CD14-positive monocyte (primary cell): ENCODE results near the gene GUCY2F. TPM values are rescaled to one million over a fixed set of nuclear protein-coding genes. Genes with fewer than 3 reads are reported as not detected.

ENCODE experiments used
- DNase-seq, 3 donors: peaks; one replicate each; pipeline ENCODE4 v3.0.0-alpha.2; 2011 to 2022
- H2AFZ ChIP-seq: 2 replicates; pipeline ENCODE4 v1.6.0; 2012; ENCODE audit warnings: mild to moderate bottlenecking, low read depth, low read length, inconsistent platforms; ENCODE audit not compliant: insufficient read depth, poor library complexity, severe bottlenecking
- H3K27ac ChIP-seq, 2 donors: 1 replicate in 1 of 2; 2 replicates in 1 of 2; pipeline ENCODE4 v1.5.1; 2012 to 2013; ENCODE audit warnings: low read length in 2 of 2, control low read depth in 1 of 2, inconsistent platforms in 1 of 2, low read depth in 1 of 2, mild to moderate bottlenecking in 1 of 2
- H3K27me3 ChIP-seq, 2 donors: one replicate each; pipeline versions ENCODE4 v1.6.0 to v1.6.1; 2011 to 2013; ENCODE audit warnings: low read length in 2 of 2; ENCODE audit not compliant: control insufficient read depth in 2 of 2, insufficient read depth in 2 of 2
- H3K36me3 ChIP-seq, 2 donors: replicated peaks in 1 of 2; 1 replicate in 1 of 2; 2 replicates in 1 of 2; pipeline versions ENCODE4 v1.5.1 to v1.6.1; 2012 to 2013; ENCODE audit warnings: low read length in 2 of 2, control low read depth in 1 of 2, inconsistent platforms in 1 of 2, mild to moderate bottlenecking in 1 of 2; ENCODE audit not compliant: insufficient read depth in 2 of 2, control insufficient read depth in 1 of 2
- H3K4me1 ChIP-seq, 2 donors: 1 replicate in 1 of 2; 2 replicates in 1 of 2; pipeline versions ENCODE4 v1.5.1 to v1.6.1; 2012 to 2013; ENCODE audit warnings: low read length in 2 of 2, control low read depth in 1 of 2, inconsistent platforms in 1 of 2, mild to moderate bottlenecking in 1 of 2, moderate library complexity in 1 of 2; ENCODE audit not compliant: insufficient read depth in 2 of 2, control insufficient read depth in 1 of 2
- H3K4me2 ChIP-seq: replicated peaks from 2 replicates; pipeline ENCODE3; 2012; ENCODE audit warnings: low read length, moderate library complexity, mild to moderate bottlenecking; ENCODE audit not compliant: poor library complexity, severe bottlenecking; ENCODE audit errors: extremely low read depth
- H3K4me3 ChIP-seq, 3 experiments: fragments of 200-600 bp in 1 of 3; sonication (generic) in 1 of 3; replicated peaks in 1 of 3; 1 replicate in 2 of 3; 2 replicates in 1 of 3; pipeline ENCODE4 v1.5.1; 2011 to 2013; ENCODE audit warnings: low read length in 3 of 3, mild to moderate bottlenecking in 3 of 3, control low read depth in 2 of 3, low read depth in 2 of 3, inconsistent platforms in 1 of 3, moderate library complexity in 1 of 3
- H3K79me2 ChIP-seq: 2 replicates; pipeline ENCODE4 v1.6.0; 2012; ENCODE audit warnings: mild to moderate bottlenecking, control low read depth, inconsistent platforms, low read length, moderate library complexity; ENCODE audit not compliant: insufficient read depth
- H3K9ac ChIP-seq: 2 replicates; pipeline ENCODE4 v1.6.0; 2017; ENCODE audit warnings: low read length, mild to moderate bottlenecking; ENCODE audit not compliant: insufficient read depth, poor library complexity, severe bottlenecking
- H3K9me3 ChIP-seq, 2 donors: replicated peaks in 1 of 2; 1 replicate in 1 of 2; 2 replicates in 1 of 2; pipeline versions ENCODE4 v1.5.1 to v1.6.1; 2012 to 2013; ENCODE audit warnings: low read length in 2 of 2, control low read depth in 1 of 2; ENCODE audit not compliant: control insufficient read depth in 1 of 2, insufficient read depth in 1 of 2
- H4K20me1 ChIP-seq: 2 replicates; pipeline ENCODE4 v1.6.0; 2012; ENCODE audit warnings: mild to moderate bottlenecking, low read length, control low read depth, moderate library complexity; ENCODE audit not compliant: insufficient read depth
- H3K27ac Mint-ChIP-seq, 7 donors: one replicate each; pipeline ENCODE4 v1.8.0; 2020; ENCODE audit warnings: mild to moderate bottlenecking in 7 of 7, mixed read lengths in 7 of 7, moderate library complexity in 6 of 7, inconsistent platforms in 2 of 7
- H3K27me3 Mint-ChIP-seq, 3 donors: one replicate each; pipeline ENCODE4 v1.8.0; 2021 to 2022; ENCODE audit warnings: low read depth in 3 of 3, mild to moderate bottlenecking in 3 of 3, mixed read lengths in 3 of 3, moderate library complexity in 3 of 3, inconsistent platforms in 1 of 3
- H3K36me3 Mint-ChIP-seq, 2 donors: one replicate each; pipeline ENCODE4 v1.8.0; 2020; ENCODE audit warnings: mixed read lengths in 2 of 2, inconsistent platforms in 1 of 2, mild to moderate bottlenecking in 1 of 2
- H3K4me1 Mint-ChIP-seq: one replicate; pipeline ENCODE4 v1.8.0; 2020; ENCODE audit warnings: mild to moderate bottlenecking, mixed read lengths
- H3K4me3 Mint-ChIP-seq, 2 donors: one replicate each; pipeline ENCODE4 v1.8.0; 2020; ENCODE audit warnings: mild to moderate bottlenecking in 2 of 2, mixed read lengths in 2 of 2, moderate library complexity in 1 of 2
- H3K9me3 Mint-ChIP-seq, 7 donors: one replicate each; pipeline ENCODE4 v1.8.0; 2020 to 2022; ENCODE audit warnings: mixed read lengths in 7 of 7, mild to moderate bottlenecking in 6 of 7, moderate library complexity in 6 of 7, inconsistent platforms in 2 of 7
- CTCF ChIP-seq: fragments of 200-600 bp; IDR thresholded peaks from one replicate; pipeline ENCODE4 v1.8.0; 2022; ENCODE audit warnings: antibody characterized with exemption, mild to moderate bottlenecking
- WGBS: methylation state at CpG from one replicate; pipeline ENCODE4 v1.1.5; 2013; ENCODE audit warnings: missing lambda C conversion rate; ENCODE audit not compliant: insufficient coverage; 5-methylcytosine and 5-hydroxymethylcytosine counted together
- intact Hi-C, 2 donors: fragments of 100-400 bp; cut with micrococcal nuclease; formaldehyde crosslinking; loops; one replicate each; pipeline versions ENCODE4 v1.15.0 to v1.15.1; 2023
- polyA plus RNA-seq, 3 donors: library from polyadenylated mRNA; depleted of rRNA in 1 of 3; unstranded in 2 of 3; stranded (reverse) in 1 of 3; fragments of 300-500 nt in 2 of 3; fragments of >200 nt in 1 of 3; fragmentation: Illumina TruSeq in 2 of 3; gene quantifications; 1 replicate in 2 of 3; 2 replicates in 1 of 3; pipeline ENCODE4 v1.2.3, GENCODE V29; 2012 to 2021

GUCY2F gene
- polyA plus RNA-seq, 3 donors: not detected

GRCh38 chrX:109390556-109390955, 91.3 kb downstream of the GUCY2F start:
- Histone ChIP-seq H3K4me2 (no peak overlapping the region), H3K4me3 (no peak overlapping the region), H3K27me3 (peaks cover 0 to 17% of the 10 kb centered on the region in 2 donors), H2AFZ (no peak overlapping the region), H3K36me3 (no peaks in the 10 kb centered on the region), H3K9me3 (no peaks in the 10 kb centered on the region), H4K20me1 (no peaks in the 10 kb centered on the region), H3K9ac (no peak overlapping the region), H3K4me1 (peaks cover 0 to 2% of the 10 kb centered on the region in 2 donors), H3K79me2 (no peaks in the 10 kb centered on the region), H3K27ac (no peak overlapping the region)
- no peak overlapping the region for H3K4me3 Mint-ChIP-seq
- no peaks in the 10 kb centered on the region for H3K9me3 Mint-ChIP-seq
- DNase-seq: no peak
- WGBS: 80% methylated on average over 1 of the region's 2 CpGs
- H3K36me3 Mint-ChIP-seq: no peaks in the 10 kb centered on the region
- peaks cover 0 to 5% (median 5%) of the 10 kb centered on the region in 3 donors for H3K27me3 Mint-ChIP-seq
- intact Hi-C loops: no loop called here
- peaks cover 7% of the 10 kb centered on the region for H3K4me1 Mint-ChIP-seq
- no peak overlapping the region for H3K27ac Mint-ChIP-seq
- TF ChIP-seq CTCF: no peak

GRCh38 chrX:109389917-109390316, 92.0 kb downstream of the GUCY2F start:
- H2AFZ ChIP-seq: no peak overlapping the region

More at GRCh38 chrX:109389917-109390316, 92.0 kb downstream of the GUCY2F start:
- H3K4me3 Mint-ChIP-seq: no peak overlapping the region
- no peaks in the 10 kb centered on the region for H3K79me2 ChIP-seq
- H3K4me3 ChIP-seq: no peak overlapping the region
- H3K27me3 Mint-ChIP-seq: peaks cover 0 to 5% (median 4%) of the 10 kb centered on the region in 3 donors
- no peaks in the 10 kb centered on the region for H4K20me1 ChIP-seq
- H3K9ac ChIP-seq: no peak overlapping the region
- no peaks in the 10 kb centered on the region for H3K36me3 ChIP-seq
- H3K27ac Mint-ChIP-seq: no peak overlapping the region
- no peak for TF ChIP-seq CTCF
- H3K27ac ChIP-seq: no peak overlapping the region
- H3K36me3 Mint-ChIP-seq: no peaks in the 10 kb centered on the region
- no peaks in the 10 kb centered on the region for H3K9me3 Mint-ChIP-seq
- intact Hi-C loops: no loop called here
- H3K4me2 ChIP-seq: no peak overlapping the region
- peaks cover 0 to 19% of the 10 kb centered on the region in 2 donors for H3K27me3 ChIP-seq
- H3K4me1 ChIP-seq: peaks cover 0 to 2% of the 10 kb centered on the region in 2 donors
- no peaks in the 10 kb centered on the region for H3K9me3 ChIP-seq
- WGBS: no CpG with 5 or more reads among the region's 1 CpG
- DNase-seq: no peak
- H3K4me1 Mint-ChIP-seq: peaks cover 7% of the 10 kb centered on the region
